ENCODE results near the gene CSE1L.

DNA sequence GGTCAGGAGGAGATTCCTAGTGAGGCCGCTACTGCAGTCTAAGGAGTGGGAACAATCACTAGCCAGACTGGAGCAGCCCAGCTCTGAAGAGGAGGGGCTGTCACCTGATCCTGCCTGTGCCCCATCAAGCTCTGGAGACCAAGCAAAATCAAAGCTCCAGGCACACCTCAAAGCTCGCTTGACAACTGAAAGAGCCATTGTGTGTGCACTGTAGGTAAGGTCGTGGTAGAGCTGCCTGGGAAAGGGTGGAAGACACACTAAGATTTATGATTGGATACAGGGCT, 58.2 kb downstream of the CSE1L start:
- TF ChIP-seq, protein P1, sequence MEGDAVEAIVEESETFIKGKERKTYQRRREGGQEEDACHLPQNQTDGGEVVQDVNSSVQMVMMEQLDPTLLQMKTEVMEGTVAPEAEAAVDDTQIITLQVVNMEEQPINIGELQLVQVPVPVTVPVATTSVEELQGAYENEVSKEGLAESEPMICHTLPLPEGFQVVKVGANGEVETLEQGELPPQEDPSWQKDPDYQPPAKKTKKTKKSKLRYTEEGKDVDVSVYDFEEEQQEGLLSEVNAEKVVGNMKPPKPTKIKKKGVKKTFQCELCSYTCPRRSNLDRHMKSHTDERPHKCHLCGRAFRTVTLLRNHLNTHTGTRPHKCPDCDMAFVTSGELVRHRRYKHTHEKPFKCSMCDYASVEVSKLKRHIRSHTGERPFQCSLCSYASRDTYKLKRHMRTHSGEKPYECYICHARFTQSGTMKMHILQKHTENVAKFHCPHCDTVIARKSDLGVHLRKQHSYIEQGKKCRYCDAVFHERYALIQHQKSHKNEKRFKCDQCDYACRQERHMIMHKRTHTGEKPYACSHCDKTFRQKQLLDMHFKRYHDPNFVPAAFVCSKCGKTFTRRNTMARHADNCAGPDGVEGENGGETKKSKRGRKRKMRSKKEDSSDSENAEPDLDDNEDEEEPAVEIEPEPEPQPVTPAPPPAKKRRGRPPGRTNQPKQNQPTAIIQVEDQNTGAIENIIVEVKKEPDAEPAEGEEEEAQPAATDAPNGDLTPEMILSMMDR (conservative IDR thresholded peaks at IDR 0.05; ENCODE audit: low read depth, low read length) = no peak
- TF ChIP-seq EZH2phosphoT487 (IDR thresholded peaks at IDR 0.05; ENCODE audit: borderline replicate concordance, low read length) = no peak
- TF ChIP-seq EZH2 (IDR thresholded peaks at IDR 0.05; ENCODE audit: low read length, unreplicated experiment) = no peak
